Measurements from ENCODE around the gene C10orf53.
"Not testable (repeated sequence)": the region's sequence is repeated elsewhere in the genome, so short reads cannot be mapped to it uniquely, and the experiment has no call there.

C10orf53 gene

GRCh38 chr10:49688261-49688846 lies 8.9 kb downstream of the C10orf53 start:
- no peak for DNase-seq (ENCODE audit: low read depth)

GRCh38 chr10:49688920-49689319 lies 9.5 kb downstream of the C10orf53 start:
- DNase-seq (ENCODE audit: low read depth), result no peak

GRCh38 chr10:49689882-49690510 lies 10.5 kb downstream of the C10orf53 start:
- DNase-seq (ENCODE audit: low read depth), result no peak

GRCh38 chr10:49690698-49691356 lies 11.4 kb downstream of the C10orf53 start:
- DNase-seq (ENCODE audit: low read depth), result no peak

- DNase-seq (ENCODE audit: low read depth), result no peak
Observed at GRCh38 chr10:49691588-49691987, 12.1 kb downstream of the C10orf53 start.

GRCh38 chr10:49694466-49694865 lies 15.0 kb downstream of the C10orf53 start:
- no peak for DNase-seq (ENCODE audit: low read depth)

GRCh38 chr10:49696311-49696710 lies 16.9 kb downstream of the C10orf53 start:
- no peak for DNase-seq (ENCODE audit: low read depth)

GRCh38 chr10:49698679-49699078 lies 19.2 kb downstream of the C10orf53 start:
- DNase-seq (ENCODE audit: low read depth), result no peak

- no peak for DNase-seq (ENCODE audit: low read depth)
Observed at GRCh38 chr10:49700211-49700610, 20.8 kb downstream of the C10orf53 start.

- DNase-seq (ENCODE audit: low read depth), result no peak
Observed at GRCh38 chr10:49700997-49701396, 21.5 kb downstream of the C10orf53 start.

GRCh38 chr10:49707585-49707984 lies 28.1 kb downstream of the C10orf53 start:
- DNase-seq (ENCODE audit: low read depth), result no peak

GRCh38 chr10:49709934-49710333 lies 30.5 kb downstream of the C10orf53 start:
- DNase-seq (ENCODE audit: low read depth), result no peak

- no peak for DNase-seq (ENCODE audit: low read depth)
Observed at GRCh38 chr10:49710966-49711365, 31.5 kb downstream of the C10orf53 start.

- DNase-seq (ENCODE audit: low read depth), result no peak
Observed at GRCh38 chr10:49711481-49711880, 32.0 kb downstream of the C10orf53 start.

- DNase-seq (ENCODE audit: low read depth), result no peak
Observed at GRCh38 chr10:49713266-49713665, 33.8 kb downstream of the C10orf53 start.

- not testable (repeated sequence) for DNase-seq (ENCODE audit: low read depth)
Observed at GRCh38 chr10:49715157-49715556, 35.7 kb downstream of the C10orf53 start.

GRCh38 chr10:49726593-49726992 lies 47.1 kb downstream of the C10orf53 start:
- no peak for DNase-seq (ENCODE audit: low read depth)

GRCh38 chr10:49733866-49734265 lies 54.4 kb downstream of the C10orf53 start:
- no peak for DNase-seq (ENCODE audit: low read depth)

GRCh38 chr10:49734676-49735075 lies 55.2 kb downstream of the C10orf53 start:
- DNase-seq (ENCODE audit: low read depth), result no peak

- no peak for DNase-seq (ENCODE audit: low read depth)
Observed at GRCh38 chr10:49735161-49735560, 55.7 kb downstream of the C10orf53 start.

GRCh38 chr10:49735848-49736563 lies 56.6 kb downstream of the C10orf53 start:
- no peak for DNase-seq (ENCODE audit: low read depth)

GRCh38 chr10:49736564-49737113 lies 57.2 kb downstream of the C10orf53 start:
- no peak for DNase-seq (ENCODE audit: low read depth)
